Stimulated activated naive CD8-positive, alpha-beta T cell treated with anti-CD3 and anti-CD28 coated beads, Interleukin-15, Interleukin-2, amounts not matched to agents 100 U/mL and 50 U/mL, for 24 hours (primary cell): ENCODE results near the gene KCTD19.

Source experiments
- ATAC-seq: fragments of 150-1000 bp; cut with Tn5 transposase; one replicate; pipeline ENCODE4 v1.10.0; 2021
- DNase-seq: peaks from one replicate; pipeline ENCODE4 v3.0.0; 2021

KCTD19 gene

DNA sequence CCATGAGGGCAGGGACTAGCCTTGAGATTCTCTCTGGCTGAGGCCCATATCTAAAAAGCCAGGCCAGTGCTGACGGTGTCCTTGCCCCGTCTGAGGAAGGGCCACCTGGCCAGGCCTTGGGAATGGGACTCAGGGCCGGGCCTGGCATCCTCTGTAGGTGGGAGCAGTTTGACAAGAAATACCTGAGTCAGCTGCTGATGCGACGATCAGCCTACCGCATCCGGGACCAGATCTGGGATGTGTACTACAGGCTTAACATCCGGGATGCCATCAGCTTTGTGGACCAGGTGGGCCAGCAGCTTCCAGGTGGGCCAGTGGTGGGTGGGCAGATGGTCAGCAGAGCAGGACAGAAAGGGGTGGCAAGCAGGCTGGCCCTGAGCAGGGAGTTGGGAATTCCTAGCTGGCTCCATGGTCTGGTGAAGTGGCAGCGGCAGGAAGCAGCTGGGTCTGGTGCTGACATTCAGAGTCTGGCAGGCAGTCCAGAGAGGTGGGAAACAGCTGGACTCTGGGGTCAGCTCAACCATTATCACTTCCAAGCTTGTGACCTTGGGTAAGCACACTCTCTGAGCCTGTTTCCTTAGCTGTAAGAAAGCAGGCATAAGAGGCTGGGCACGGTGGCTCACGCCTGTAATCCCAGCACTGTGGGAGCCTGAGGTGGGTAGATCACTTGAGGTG lies 68.2 kb downstream of the KCTD19 start:
- DNase-seq (no peak), ATAC-seq (no peak)

DNA sequence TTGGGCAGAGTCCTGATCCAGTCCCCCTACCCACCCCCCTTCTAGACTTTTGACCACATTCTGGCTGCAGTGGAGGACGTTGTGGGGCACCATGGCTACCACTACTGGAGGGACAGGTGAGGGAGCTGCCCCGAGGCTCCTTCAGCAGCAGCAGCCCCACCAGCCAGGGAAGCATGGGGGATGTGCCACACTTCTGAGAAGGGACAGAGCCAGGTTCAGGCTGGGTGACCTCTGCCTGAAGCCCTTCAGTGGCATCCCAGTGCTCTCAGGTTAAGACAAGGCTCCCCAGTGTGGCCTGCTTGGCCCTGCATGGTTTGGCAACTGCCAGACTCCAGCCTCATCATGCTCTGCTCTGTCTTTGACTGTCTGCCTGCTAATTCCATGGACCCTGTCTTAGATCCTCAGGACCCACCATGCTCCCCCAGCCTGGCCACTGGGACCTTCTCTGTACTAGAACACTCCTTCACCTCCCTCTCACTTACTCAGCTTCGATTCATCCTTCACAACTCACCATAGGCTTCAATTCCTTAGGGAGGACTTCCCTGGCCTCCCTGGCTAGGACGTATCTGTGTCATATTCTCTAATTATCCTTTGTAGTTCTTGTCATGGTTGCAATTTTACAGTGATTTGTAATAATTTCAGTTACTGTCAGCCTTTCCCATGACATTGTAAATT lies 68.9 kb downstream of the KCTD19 start:
- DNase-seq (no peak), ATAC-seq (no peak)

DNA sequence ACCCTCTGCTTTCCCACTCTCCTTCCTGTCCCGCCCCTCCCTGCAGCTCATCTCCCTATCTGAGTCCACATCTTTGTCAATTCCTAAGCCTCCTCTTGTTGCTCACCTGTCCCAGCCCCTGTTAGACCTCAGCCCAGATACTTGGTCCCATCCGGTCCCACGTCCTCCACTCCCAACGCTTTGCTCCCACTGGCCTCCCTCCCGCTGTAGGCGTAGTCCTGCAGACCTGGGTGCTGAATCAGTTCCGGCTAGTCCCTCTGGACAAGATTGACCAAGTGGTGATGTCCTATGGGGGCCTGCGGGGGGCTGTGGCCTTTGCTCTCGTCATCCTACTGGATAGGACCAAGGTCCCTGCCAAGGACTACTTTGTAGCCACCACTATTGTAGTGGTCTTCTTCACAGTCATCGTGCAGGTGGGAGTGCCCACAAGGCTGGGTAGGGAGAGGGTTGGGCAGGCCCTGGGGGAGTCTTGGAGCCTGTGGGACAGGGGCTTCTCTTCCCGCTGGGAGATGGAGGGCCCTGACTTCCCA lies 69.8 kb downstream of the KCTD19 start:
- DNase-seq (no peak), ATAC-seq (no peak)

DNA sequence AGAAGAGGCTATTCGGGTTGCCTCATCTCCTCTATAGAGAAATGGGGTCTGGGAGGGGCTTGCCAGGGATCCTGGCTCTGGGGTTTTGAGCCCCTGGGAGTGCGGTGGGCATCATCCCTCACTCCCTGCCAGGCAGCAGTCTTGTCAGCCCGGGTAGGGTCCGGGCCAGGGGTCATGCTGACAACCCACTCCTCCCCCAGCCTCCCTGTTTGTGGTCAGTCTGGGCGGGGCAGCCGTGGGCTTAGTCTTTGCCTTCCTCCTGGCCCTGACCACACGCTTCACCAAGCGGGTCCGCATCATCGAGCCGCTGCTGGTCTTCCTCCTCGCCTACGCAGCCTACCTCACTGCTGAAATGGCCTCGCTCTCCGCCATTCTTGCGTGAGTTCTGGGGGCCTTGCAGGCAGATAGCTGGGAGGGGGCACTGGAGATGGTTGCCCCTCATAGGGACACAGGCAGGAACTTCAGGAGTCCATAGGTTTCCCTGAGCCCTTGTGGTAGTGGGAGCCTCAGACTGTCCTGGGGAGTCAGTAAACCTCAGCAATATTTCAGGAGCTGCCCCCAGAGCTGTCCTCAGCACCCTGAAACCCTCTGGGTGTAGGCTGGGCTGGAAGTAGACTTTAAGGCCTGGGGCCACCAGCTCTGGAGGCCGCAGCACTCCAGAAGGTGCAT lies 70.9 kb downstream of the KCTD19 start:
- no peak for ATAC-seq
- no peak for DNase-seq

DNA sequence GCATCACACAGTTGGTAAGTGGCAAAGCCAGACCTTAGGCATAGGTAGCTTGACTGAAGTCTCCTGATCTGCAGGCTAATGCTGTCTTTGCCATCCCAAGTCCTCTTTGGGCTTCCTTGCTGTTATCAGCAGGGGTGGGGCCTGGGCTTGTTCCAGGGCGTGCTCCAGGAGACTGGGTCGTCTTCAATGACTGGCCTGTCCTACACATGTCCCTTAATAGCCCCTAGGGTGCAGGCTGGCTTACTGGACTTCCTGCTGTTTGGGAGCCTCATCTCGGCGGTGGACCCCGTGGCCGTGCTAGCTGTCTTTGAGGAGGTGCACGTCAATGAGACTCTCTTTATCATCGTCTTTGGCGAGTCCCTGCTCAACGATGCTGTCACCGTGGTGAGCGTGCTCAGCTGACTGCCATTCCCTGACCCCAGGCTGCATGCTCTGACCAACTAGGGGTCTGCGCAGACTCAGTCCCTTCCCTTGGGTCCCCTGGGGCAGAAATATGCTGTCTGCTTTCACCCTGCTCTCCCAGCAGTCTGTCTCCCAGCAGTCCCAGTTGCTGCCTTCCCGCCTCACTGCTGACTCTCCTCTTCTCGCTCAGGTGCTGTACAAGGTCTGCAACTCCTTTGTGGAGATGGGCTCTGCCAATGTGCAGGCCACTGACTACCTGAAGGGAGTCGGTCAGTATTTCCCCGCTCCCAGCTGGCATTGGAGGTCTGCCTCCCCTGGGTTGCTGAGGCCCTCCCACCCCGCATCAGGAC lies 71.6 kb downstream of the KCTD19 start:
- no peak for DNase-seq
- no peak for ATAC-seq

DNA sequence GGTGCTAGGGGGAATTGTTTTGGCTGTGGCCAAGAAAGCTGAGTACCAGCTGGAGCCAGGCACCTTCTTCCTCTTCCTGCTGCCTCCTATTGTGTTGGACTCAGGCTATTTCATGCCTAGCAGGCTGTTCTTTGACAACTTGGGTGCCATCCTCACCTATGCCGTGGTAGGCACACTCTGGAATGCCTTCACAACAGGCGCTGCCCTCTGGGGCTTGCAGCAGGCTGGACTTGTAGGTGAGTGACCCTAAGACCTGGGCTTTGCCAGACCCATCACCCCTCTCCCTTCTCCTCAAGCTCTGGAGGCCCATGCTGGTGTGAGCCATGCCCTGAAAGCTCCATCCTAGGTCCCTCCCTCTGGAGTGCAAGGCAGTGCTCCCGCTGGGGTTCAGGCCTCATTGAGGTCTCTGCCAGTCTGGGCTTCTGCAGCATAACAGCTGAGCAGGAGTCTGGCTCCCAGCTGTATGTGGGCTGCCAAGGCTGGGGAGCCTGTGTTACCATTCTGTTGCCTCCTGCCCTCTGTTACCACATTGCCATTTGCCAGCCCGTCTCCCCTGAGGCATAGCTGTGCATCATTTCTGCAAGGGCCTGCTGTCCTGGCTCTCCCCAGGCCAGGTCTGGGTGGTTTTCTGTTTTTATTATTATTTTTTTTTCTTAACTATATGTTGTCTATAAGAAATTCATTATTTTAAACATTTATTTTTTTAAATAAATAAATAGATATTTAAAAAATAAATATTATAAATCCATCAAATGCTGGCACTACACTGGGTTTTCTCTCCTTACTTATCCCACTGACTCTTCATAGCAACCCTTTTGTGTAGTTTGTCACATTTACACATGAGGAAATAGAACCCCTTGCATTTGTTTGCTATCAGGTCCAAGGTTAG lies 73.7 kb downstream of the KCTD19 start:
- DNase-seq: no peak
- no peak for ATAC-seq

DNA sequence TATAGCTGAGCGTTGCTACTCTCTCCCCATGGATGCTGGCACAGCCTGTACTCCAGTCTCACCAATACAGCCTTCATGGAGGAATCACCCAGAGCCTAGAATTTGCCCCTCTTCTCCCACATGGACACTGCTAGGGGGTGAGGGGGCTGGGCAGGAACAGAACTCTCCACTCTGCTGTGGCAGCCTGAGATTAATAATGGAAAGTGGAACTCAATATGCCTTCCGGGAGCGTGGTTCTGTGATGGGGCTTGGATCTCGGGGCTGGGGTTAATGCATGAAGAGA lies 76.6 kb downstream of the KCTD19 start:
- no peak for ATAC-seq
- DNase-seq: no peak

DNA sequence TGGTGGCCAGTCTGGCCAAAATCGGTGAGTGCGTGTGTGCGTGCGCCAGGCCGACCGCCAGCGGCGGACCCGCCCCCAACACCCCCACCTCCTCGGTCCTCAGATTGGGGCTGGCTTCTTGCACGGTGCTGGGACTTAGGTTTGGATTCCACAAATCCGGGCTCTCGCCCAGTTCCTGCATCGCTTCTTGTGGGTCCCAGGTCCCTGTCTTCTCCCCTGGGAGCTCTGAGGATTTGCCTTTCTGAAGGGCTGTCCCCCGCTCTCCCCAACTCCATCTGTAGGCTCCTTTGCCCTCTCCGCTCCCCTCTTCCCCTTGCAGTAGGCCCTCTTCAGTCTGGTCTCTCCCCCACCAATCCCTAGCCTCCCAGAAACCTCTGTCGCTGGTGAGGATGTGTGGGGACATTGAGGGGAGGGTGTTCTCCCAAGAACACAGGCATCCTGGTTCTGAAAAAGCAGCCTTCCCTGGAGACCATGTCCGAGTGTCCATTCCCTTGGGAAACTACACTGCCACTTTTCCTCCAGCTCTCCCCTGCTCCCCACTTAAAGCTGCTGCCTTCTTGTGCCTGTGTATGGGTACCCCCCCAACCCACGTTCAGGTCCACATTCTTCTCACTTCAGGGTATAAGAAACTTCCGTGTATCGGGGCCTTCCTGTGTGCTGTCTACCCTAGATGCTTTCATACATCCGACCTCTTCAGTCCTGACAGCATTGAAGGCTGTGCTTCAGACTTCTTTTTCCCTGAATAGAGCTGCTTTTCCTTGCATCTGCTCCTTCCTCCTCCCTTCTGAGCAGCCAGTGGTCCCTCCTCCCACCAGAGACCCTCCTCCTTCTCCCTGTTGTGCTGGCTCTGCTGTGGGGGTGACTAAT lies 77.1 kb downstream of the KCTD19 start:
- ATAC-seq: no peak
- DNase-seq: no peak

DNA sequence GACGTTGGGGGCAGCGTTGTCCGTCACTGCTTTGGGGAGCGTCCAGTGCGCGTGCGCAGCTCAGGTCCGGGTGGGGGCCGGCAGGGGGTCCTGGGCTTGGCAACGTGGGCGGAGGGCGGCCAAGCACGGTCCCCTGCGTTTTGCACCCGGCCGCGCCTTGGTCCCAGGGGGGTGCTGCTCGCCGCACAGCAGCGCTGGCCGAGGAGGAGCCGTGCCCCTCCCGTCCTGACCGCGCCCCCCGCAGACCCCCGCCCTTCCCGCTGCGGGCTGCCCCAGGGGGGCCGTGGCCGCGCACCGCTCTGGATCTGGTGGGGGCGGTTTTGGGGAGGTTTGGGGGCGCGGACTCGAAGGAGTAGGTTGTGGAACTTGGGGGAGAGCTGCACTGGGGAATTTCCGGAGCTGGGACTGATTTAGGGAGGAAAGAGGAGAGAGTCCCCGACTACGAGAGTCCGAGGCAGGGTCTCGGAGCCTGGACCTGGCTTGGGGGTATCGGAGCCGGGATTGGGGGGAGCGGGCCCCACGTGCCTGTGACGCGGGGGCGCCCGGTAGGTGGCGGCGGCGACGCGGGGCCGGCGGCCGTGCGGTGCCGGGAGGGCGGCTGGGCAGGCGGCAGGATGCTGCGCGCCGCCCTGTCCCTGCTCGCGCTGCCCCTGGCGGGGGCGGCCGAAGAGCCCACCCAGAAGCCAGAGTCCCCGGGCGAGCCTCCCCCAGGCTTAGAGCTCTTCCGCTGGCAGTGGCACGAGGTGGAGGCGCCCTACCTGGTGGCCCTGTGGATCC lies 78.0 kb downstream of the KCTD19 start, which contains the start of gene SLC9A5:
TSS of gene SLC9A5 (plus strand) at position 579 of the 777 bp plus-strand sequence. CDS start at position 615, 36 bp downstream.
- DNase-seq (peak; percentile 59), ATAC-seq (no peak)

DNA sequence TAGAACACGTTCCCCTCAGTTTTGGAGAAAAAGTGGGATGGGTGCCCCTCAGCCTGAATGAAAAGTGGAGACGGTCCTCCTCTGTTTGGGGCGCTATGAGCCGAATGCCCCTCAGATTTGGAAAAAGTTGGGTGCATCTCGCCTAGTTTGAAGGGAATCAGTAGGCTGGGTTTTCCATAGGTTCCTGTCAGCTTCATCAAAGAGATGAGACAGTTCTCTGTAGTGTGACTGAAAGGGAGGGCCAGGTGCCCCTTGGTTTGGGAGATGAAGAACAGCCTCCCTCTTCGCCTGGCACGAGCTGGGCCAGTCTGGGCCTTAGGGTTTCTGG lies 78.5 kb downstream of the KCTD19 start:
- DNase-seq: no peak
- no peak for ATAC-seq

DNA sequence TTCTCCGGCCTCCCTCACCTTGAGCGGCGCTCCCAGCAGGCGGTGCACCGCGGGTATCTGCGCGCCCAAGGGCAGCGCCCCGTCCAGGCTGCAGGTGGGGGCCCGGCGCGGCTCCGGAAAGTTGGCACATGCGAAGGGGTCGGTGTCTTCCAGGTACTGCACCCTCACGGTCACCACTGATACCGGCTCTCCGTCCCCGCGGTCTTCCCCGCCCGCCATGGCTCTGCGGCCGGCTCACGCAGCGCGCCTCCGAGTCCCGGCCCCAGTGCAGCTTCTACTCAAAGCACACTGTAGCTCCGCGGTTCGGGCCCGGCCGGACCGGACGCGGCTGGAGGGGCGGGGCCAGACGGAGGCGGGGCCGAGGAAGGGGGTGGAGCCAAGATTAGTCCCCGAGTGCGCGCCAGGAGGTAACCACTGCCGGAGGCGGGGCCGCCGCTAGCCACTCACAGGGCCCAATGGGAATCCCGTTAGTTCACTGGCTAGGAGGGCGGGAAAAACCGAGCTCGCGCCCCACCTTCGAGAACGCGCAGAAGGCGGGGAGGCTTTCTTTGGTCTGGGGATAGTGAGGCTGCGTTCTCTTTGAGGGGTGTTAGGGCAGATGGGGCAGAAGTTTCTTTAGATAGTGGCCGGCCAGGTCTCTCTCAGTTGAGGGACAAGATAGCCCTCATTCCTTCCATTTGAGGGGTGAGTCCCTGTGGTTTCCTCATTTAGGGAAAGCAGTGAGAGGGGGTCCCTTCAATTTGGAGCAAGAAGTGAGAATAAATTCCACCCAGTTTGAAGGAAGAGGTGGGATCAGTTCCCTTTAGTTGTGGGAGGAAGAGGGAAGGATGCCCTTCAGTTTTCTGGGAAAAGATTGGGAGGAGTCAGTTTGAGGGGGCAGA lies 79.1 kb downstream of the KCTD19 start, which contains the start of gene FHOD1:
TSS of gene FHOD1 (minus strand) at position 290 of the 881 bp plus-strand sequence. CDS start at position 219, 71 bp downstream.
- ATAC-seq: peak; percentile 66
- DNase-seq: peak; percentile 99

DNA sequence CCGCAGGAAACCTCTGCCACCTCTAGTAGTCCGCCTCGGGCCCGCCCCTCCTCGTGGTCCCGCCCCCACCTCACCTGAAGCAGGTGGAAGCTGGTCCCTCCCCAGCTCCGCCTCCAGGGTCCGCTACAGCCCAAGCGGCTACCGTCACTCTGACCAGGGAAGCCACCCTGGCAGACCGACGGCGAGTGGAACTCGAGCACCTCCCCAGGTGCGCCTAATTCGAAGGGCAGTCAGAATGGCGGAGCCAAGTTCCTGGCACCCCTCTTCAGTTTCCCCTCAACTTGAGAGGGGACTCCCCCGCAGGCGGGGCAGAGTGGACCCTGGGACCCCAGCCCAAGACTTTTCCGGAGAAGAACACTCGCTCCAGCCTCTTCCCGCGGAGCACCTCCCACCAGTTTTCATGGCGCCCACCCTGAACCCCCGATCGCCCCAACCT lies 79.8 kb downstream of the KCTD19 start:
- no peak for ATAC-seq
- DNase-seq: no peak

DNA sequence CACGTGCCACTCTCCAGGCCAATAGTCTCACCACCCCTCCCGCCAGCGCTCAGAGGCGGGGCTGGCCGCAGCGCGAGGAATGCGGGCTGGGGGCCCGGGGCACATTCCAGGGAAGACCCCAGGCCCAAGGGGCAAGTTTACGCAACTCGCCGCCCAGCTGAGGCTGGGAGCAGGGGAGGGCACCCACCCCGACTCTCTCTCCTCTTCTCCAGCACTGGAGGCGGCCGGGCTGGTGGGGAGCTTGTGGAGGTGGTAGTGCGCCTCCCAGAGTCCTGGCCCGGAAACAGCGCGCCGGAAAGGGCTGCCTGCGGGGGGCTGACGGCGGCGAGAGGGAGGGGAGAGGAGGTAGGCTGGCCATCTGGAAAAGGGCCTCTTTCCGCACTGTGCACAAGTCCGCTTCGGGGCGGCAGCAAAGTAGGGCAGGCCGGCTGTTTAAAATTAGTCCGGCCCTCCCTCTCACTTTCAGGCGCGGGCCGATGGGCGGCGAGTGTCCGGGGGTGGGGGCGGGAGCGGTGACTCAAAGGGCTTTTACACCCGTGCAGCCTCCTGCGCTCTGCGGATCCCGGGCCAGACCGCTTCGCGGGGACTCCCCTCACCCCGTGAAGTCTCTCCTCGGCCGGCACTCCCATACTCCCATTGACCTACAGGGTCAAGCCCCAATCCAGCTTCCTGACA lies 80.3 kb downstream of the KCTD19 start:
- ATAC-seq (peak; percentile 6), DNase-seq (peak; percentile 79)

DNA sequence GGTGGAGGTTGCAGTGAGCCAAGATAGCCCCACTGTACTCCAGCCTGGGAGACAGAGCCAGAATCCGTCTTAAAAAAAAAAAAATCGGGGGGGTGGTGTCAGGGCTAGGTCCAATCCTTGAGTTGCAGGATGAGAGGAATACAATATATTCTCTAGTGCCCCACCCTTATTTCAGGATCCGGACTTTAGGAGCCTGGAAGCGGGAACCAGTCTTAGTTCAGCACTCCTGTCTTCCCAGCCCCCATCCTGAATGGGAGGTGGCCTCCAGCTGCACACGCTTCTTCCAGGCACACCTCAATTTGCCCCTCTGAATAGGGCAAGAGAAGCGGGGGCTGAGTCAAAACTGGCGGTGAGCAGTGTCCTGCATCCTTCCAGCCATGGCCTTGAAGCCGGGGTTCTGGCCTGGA lies 80.9 kb downstream of the KCTD19 start:
- ATAC-seq: no peak

DNA sequence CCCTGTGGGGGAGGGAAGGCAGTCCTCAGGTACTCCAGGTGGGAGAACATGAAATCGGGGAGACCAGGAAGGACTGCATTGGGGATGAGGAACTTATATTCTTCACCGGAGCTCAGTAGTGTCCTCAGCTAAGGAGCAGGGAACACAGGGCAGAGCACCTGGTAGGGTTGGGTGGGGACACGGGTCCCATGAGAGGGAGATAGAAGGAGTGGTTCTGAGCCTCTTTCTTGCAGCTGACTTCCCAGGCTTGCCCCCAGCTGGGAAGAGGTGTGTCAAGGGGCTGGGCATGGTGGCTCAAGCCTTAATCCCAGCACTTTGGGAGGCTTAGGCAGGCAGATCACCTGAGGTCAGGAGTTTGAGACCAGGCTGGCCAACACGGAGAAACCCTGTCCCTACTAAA lies 81.4 kb downstream of the KCTD19 start:
- ATAC-seq (no peak), DNase-seq (no peak)

More for the DNA sequence above, 80.9 kb downstream of the KCTD19 start:
- DNase-seq: no peak

DNA sequence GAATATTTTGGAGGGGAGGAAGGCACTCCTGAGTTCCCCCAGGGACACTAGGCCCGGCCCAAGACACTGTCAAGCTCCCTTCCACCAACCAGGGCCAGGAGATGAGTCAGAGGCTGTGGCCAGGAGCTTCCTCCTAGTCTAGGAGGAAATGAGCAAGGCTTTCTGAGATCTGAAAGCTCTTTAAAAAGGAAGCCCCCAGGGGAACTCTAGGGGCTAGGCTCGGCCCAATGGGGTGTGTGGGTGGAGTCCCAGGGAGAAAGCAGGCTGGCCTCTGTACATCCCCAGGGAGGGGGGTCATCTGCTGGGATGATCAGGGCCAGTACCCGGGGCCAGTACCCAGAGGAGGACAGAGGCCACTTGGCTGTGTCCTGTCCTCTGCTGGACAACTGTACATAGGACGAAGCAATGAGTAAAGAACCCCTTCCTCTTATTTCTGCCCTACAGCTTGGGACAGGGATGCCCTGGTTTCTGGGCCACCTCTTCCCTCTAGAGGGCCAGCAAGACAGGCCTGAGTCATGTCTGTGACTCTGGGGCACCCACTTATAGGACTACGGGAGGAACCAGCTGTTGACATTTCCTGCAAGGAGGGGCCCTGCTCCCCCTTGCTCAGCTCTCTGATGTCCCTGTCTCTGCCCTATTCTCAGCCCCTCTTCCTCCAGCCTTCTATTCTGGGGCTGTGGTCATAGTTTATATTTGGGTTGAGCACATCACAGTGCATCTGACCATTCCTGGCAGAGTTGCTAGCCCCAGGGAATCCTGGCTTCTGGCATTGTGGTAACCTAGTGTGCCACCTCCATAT lies 82.0 kb downstream of the KCTD19 start:
- ATAC-seq (peak; percentile 75), DNase-seq (peak; percentile 85)

DNA sequence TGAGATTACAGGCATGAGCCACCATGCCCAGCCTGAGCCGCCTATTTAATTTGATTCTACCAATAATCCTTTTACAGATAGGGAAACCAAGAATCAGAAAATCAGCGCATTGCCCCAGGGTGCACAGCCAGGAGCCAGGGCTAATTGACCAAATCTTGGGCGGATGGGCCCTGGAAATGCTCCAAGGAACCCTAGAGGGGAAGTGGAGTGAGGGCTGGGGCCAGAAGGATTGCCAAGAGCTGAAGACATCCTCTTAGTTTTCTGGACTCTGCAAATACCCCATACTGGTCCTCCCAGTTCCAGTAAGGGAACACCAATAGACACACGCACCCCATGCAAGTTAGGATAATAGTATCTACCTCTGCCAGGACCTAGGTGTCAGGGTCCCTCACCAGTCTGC lies 83.1 kb downstream of the KCTD19 start:
- ATAC-seq (no peak), DNase-seq (no peak)
